GM12878 (cell line): ENCODE data around the gene WNT7A. TPM values are rescaled to one million over a fixed set of nuclear protein-coding genes. Genes with fewer than 3 reads are reported as not detected.

Experiments used
- ATAC-seq: fragments of 200-7000 bp; cut with Tn5 transposase; 3 replicates; pipeline ENCODE4 v1.9.1; 2020; ENCODE audit warnings: mild to moderate bottlenecking, moderate library complexity
- BruUV-seq: library from RNA; stranded (reverse); fragments of 400-500 nt; replicated peaks from 2 replicates; lab custom pipeline; 2021; lab: Mats Ljungman, UMichigan
- CTCF ChIA-PET: fragments of 300-600 bp; sonication (Branson Sonifier 250); formaldehyde crosslinking; extraction: SDS; loops from one replicate; lab custom pipeline; 2021; ENCODE audit warnings: inconsistent platforms; lab: Yijun Ruan, JAX
- POLR2A ChIA-PET: fragments of 350-600 bp; formaldehyde crosslinking; extraction: SDS; loops from one replicate; lab custom pipeline; 2021; ENCODE audit warnings: inconsistent platforms; lab: Charles Lee
- RAD21 ChIA-PET: fragments of 300-600 bp; sonication (Branson Sonifier 250); formaldehyde crosslinking; loops from one replicate; lab custom pipeline; 2023; ENCODE audit warnings: antibody characterized with exemption; ENCODE audit not compliant: unreplicated experiment; lab: Charles Lee
- SMC1A ChIA-PET: fragments of 300-600 bp; sonication (Branson Sonifier 250); formaldehyde crosslinking; loops from one replicate; lab custom pipeline; 2023; ENCODE audit not compliant: unreplicated experiment, uncharacterized antibody; lab: Charles Lee
- DNase-seq: peaks from one replicate; pipeline ENCODE4 v3.0.0-alpha.2; 2011; ENCODE audit warnings: low read depth, low spot score
- FAIRE-seq: peaks from 3 replicates; lab custom pipeline; 2011; peaks lifted over from hg19 to GRCh38; lab: Jason Lieb, UNC
- H2AFZ ChIP-seq: 2 replicates; pipeline ENCODE4 v1.6.0; 2011; ENCODE audit warnings: low read depth, low read length, control low read depth; ENCODE audit not compliant: control insufficient read depth
- H3K27ac ChIP-seq: 2 replicates; pipeline ENCODE4 v1.5.1; 2011; ENCODE audit warnings: control low read depth; ENCODE audit not compliant: control insufficient read depth, insufficient read depth
- H3K27me3 ChIP-seq, 2 experiments: replicated peaks in 1 of 2; 2 replicates each; pipeline versions ENCODE4 v1.6.0 to v1.6.1; 2011; ENCODE audit warnings: low read length in 1 of 2; ENCODE audit not compliant: control insufficient read depth in 2 of 2, insufficient read depth in 2 of 2
- H3K36me3 ChIP-seq, 2 experiments: 2 replicates each; pipeline ENCODE4 v1.5.1; 2011; ENCODE audit warnings: low read length in 1 of 2; ENCODE audit not compliant: control insufficient read depth in 2 of 2, insufficient read depth in 2 of 2
- H3K4me1 ChIP-seq: 2 replicates; pipeline ENCODE4 v1.6.1; 2011; ENCODE audit warnings: mild to moderate bottlenecking, low read length, moderate library complexity, mixed read lengths; ENCODE audit not compliant: control insufficient read depth, insufficient read depth
- H3K4me2 ChIP-seq: 2 replicates; pipeline ENCODE4 v1.6.0; 2011; ENCODE audit warnings: control low read depth; ENCODE audit not compliant: control insufficient read depth, insufficient read depth
- H3K4me3 ChIP-seq: fragments of 200-600 bp; sonication (generic); 2 replicates; pipeline ENCODE4 v1.5.1; 2016
- H3K79me2 ChIP-seq: 2 replicates; pipeline ENCODE4 v1.6.0; 2011; ENCODE audit warnings: low read length; ENCODE audit not compliant: control insufficient read depth, insufficient read depth
- H3K9ac ChIP-seq: 2 replicates; pipeline ENCODE4 v1.8.0; 2011; ENCODE audit warnings: low read length, control low read depth, mixed read lengths; ENCODE audit not compliant: control insufficient read depth, insufficient read depth
- H3K9me3 ChIP-seq: replicated peaks from 3 replicates; pipeline ENCODE4 v1.5.1; 2011; ENCODE audit warnings: mild to moderate bottlenecking, low read length; ENCODE audit not compliant: control insufficient read depth, insufficient read depth
- H4K20me1 ChIP-seq: 2 replicates; pipeline ENCODE4 v1.6.0; 2011; ENCODE audit not compliant: control insufficient read depth, insufficient read depth
- E2F8 ChIP-seq: fragments of 450-650 bp; IDR thresholded peaks from 2 replicates; pipeline ENCODE4 v1.6.1; 2018; ENCODE audit warnings: mild to moderate bottlenecking, low read depth, moderate library complexity; ENCODE audit not compliant: partially characterized antibody
- MEF2A ChIP-seq: IDR thresholded peaks from 2 replicates; pipeline ENCODE4 v1.6.1; 2011; ENCODE audit warnings: low read depth, mild to moderate bottlenecking, low read length, moderate library complexity; ENCODE audit not compliant: insufficient read depth
- WGBS: methylation state at CpG from one replicate; pipeline ENCODE4 v1.1.6; 2016; ENCODE audit warnings: low lambda C conversion rate; ENCODE audit not compliant: insufficient replicate concordance, insufficient coverage; ENCODE audit errors: missing lambda C conversion rate; 5-methylcytosine and 5-hydroxymethylcytosine counted together
- in situ Hi-C: fragments of 300-500 bp; cut with MboI; formaldehyde crosslinking; loops from 9 replicates; pipeline ENCODE4 v1.14.3; 2018; ENCODE audit warnings: mixed read lengths
- intact Hi-C: fragments of 100-400 bp; cut with micrococcal nuclease; formaldehyde crosslinking; loops from one replicate; pipeline ENCODE4 v1.14.2; 2022; ENCODE audit not compliant: unreplicated experiment
- polyA plus RNA-seq, 11 experiments: library from polyadenylated mRNA; depleted of rRNA in 4 of 11; unstranded in 6 of 11; stranded (reverse) in 5 of 11; fragments of >200 nt; fragmentation: Nextera tagmentation in 4 of 11; fragmentation: Illumina TruSeq in 1 of 11; extraction: Ambion mirVana in 4 of 11; extraction: Trizol in 1 of 11; gene quantifications; 1 replicate in 1 of 11; 2 replicates in 10 of 11; pipeline versions ENCODE4 v1.2.1 to v1.2.3, GENCODE V29; 2011 to 2016; ENCODE audit warnings: inconsistent platforms in 2 of 11, missing spikeins in 2 of 11, low read depth in 1 of 11
- total RNA-seq, 4 experiments: library from RNA; depleted of rRNA in 3 of 4; stranded (reverse); fragments of >200 nt in 3 of 4; fragmentation: Illumina TruSeq in 1 of 4; extraction: Trizol in 1 of 4; gene quantifications; 2 replicates each; pipeline versions ENCODE4 v1.2.1 to v1.2.3, GENCODE V29; 2013 to 2021
- TF ChIP-seq, protein P1 (sequence below): fragments of 450-650 bp; IDR thresholded peaks from 2 replicates; pipeline ENCODE4 v1.6.1; 2017; ENCODE audit warnings: mild to moderate bottlenecking

WNT7A gene
- total and polyA plus RNA-seq, 10 of the 15 experiments (the other 5 are each of a cell fraction or from before 2014, with no cell fraction given): 0.08 TPM; not detected in 9

- H3K9me3 ChIP-seq: no peaks in the 10 kb centered on the region; the same call in 2 of the 3 replicates
- no peaks in the 10 kb centered on the region for H3K79me2 ChIP-seq
- RAD21 ChIA-PET: no interaction called here
- H3K4me3 ChIP-seq: no peak overlapping the region
- H3K9ac ChIP-seq: no peak overlapping the region
- no peaks in the 10 kb centered on the region for H3K36me3 ChIP-seq
- CTCF ChIA-PET: no interaction called here
- H3K4me2 ChIP-seq: no peak overlapping the region
- ATAC-seq (no peak), FAIRE-seq (no peak), DNase-seq (no peak)
- BruUV-seq: no TSS peak
- intact Hi-C loops (no loop called here), in situ Hi-C loops (no loop called here)
- WGBS: 46% methylated on average over 8 of the region's 8 CpGs
- no peak overlapping the region for H3K27ac ChIP-seq
- no peaks in the 10 kb centered on the region for H4K20me1 ChIP-seq
- POLR2A ChIA-PET: no interaction called here
- no peaks in the 10 kb centered on the region for H3K27me3 ChIP-seq
- no peak overlapping the region for H2AFZ ChIP-seq
- H3K4me1 ChIP-seq: no peaks in the 10 kb centered on the region
- SMC1A ChIA-PET: no interaction called here
- TF ChIP-seq, protein P1, sequence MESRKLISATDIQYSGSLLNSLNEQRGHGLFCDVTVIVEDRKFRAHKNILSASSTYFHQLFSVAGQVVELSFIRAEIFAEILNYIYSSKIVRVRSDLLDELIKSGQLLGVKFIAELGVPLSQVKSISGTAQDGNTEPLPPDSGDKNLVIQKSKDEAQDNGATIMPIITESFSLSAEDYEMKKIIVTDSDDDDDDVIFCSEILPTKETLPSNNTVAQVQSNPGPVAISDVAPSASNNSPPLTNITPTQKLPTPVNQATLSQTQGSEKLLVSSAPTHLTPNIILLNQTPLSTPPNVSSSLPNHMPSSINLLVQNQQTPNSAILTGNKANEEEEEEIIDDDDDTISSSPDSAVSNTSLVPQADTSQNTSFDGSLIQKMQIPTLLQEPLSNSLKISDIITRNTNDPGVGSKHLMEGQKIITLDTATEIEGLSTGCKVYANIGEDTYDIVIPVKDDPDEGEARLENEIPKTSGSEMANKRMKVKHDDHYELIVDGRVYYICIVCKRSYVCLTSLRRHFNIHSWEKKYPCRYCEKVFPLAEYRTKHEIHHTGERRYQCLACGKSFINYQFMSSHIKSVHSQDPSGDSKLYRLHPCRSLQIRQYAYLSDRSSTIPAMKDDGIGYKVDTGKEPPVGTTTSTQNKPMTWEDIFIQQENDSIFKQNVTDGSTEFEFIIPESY: no peak
- TF ChIP-seq E2F8 (no peak), MEF2A (no peak)
Measured at GRCh38 chr3:13822871-13823585, 56.8 kb downstream of the WNT7A start.
